ENCODE results near the gene GADD45GIP1. TPM values are rescaled to one million over a fixed set of nuclear protein-coding genes. Genes with fewer than 3 reads are reported as not detected.

GADD45GIP1 gene
- total RNA-seq, 2 donors from 2014 or later, result 15.9 to 32.3 TPM

DNA sequence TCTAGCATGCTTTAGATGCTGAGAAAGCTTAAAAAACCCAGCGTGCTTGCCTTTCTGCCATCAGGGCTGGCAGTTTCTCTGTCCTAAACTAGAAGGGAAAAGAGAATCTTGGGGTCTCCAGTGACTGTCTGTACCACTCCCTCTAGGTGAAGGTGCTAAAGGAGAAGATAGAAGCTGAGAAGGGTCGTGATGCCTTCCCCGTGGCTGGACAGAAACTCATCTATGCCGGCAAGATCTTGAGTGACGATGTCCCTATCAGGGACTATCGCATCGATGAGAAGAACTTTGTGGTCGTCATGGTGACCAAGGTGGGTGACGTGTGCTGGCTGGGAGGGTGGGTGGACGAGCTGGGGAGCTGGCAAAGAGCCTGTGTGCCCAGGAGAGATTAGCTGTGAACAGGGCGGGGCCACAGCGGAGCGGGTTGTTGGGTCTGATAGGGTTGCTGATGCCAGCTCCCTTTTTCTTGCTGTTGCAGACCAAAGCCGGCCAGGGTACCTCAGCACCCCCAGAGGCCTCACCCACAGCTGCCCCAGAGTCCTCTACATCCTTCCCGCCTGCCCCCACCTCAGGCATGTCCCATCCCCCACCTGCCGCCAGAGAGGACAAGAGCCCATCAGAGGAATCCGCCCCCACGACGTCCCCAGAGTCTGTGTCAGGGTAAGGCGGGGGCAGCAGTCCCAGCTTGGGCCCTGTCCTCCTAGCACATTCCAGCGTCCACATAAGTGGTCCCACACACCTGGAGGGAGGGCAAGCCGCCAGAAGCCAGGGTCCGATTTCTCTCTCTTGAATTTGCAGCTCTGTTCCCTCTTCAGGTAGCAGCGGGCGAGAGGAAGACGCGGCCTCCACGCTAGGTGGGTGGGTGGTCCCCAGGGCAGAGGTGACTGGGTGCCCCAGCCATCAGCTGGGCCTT, 9.1 kb downstream of the GADD45GIP1 start:
- H3K4me1 Mint-ChIP-seq (ENCODE audit: low read depth in 2 of 2), result peaks cover 38 to 41% of the 10 kb centered on the region in 2 donors
- H3K4me3 Mint-ChIP-seq, result no peak overlapping the region
- H3K36me3 Mint-ChIP-seq, result peaks cover 29% of the 10 kb centered on the region
- peak overlapping the region in 1 of 2 donors; percentile 61 for H3K27ac Mint-ChIP-seq
- no peaks in the 10 kb centered on the region for H3K9me3 Mint-ChIP-seq
- H3K27me3 Mint-ChIP-seq, result no peaks in the 10 kb centered on the region
- ATAC-seq (no peak), DNase-seq (ENCODE audit: low spot score) (no peak)

DNA sequence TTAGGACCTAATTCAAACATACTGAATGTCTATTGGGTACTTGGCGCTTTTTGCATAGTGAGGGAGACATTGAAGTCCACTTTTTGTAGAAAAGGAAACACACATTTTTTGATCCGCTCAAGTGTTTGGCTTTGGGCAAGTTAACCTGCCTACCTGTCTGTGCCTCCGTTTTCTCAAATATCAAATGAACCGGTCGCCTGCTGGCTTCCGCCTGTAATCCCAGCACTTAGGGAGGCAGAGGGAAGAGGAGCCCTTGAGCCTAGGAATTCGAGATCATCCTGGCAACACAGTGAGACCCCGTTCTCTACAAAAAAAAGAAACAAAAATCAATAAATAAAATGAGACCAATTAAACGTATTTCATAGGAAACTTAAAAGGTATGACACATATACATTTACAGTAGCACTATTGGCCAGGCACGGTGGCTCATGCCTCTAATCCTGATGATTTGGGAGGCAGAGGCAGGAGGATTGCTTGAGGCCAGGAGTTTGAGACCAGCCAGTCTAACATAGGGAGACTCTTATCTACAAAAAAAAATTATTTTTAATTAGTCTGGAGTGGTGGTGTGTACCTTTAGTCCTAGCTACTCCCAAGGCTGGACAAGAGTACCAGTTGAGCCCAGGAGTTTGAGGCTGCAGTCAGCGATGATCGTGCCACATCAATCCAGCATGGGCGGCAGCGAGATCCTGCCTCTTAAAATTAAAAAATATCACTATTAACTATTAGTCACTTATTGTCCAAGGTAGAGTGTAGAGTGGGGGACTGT, 10.1 kb downstream of the GADD45GIP1 start:
- ATAC-seq (no peak), DNase-seq (ENCODE audit: low spot score) (no peak)
- Mint-ChIP-seq H3K9me3 (no peaks in the 10 kb centered on the region), H3K27ac (peak overlapping the region; percentile 91 to 95), H3K4me3 (peak overlapping the region; percentile 93), H3K36me3 (peaks cover 36% of the 10 kb centered on the region), H3K27me3 (no peaks in the 10 kb centered on the region), H3K4me1 (ENCODE audit: low read depth in 2 of 2) (peaks cover 43 to 44% of the 10 kb centered on the region in 2 donors)

DNA sequence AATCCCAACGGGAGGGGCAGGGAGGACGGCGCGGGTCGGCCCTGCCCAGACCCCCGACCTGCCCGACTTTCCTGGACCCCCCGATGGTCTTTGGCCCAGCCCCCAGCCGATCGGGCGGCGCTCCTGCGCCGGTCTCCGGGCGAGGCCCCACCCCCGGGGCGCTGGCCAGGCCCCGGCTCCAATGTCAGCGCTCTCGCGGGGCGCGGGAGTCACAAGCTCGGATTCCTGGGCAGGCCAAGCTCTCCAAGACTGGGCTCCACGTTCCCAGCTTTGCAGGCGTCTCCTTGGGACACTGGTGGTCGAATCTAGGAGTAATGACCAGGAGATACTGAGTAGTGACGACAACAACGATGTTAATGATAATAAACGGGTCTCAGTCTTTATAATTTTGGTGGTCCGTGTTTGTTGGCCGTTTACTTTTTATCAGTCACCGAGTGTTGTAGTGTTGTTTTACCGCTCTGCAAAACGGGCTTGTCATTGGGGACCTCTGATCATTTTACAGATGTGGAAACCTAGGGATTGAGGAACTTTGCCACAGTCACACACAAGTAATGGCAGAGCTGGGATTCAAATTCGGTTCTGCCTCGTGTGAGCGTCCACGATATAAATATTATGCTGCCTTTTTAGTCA, 10.8 kb downstream of the GADD45GIP1 start:
- DNase-seq (ENCODE audit: low spot score) (peak; percentile 74), ATAC-seq (peak; percentile 76 to 81)
- Mint-ChIP-seq H3K4me1 (ENCODE audit: low read depth in 2 of 2) (peaks cover 41 to 44% of the 10 kb centered on the region in 2 donors), H3K36me3 (peaks cover 36% of the 10 kb centered on the region), H3K4me3 (peak overlapping the region; percentile 93), H3K27ac (peak overlapping the region; percentile 91 to 95), H3K27me3 (no peaks in the 10 kb centered on the region), H3K9me3 (no peaks in the 10 kb centered on the region)

DNA sequence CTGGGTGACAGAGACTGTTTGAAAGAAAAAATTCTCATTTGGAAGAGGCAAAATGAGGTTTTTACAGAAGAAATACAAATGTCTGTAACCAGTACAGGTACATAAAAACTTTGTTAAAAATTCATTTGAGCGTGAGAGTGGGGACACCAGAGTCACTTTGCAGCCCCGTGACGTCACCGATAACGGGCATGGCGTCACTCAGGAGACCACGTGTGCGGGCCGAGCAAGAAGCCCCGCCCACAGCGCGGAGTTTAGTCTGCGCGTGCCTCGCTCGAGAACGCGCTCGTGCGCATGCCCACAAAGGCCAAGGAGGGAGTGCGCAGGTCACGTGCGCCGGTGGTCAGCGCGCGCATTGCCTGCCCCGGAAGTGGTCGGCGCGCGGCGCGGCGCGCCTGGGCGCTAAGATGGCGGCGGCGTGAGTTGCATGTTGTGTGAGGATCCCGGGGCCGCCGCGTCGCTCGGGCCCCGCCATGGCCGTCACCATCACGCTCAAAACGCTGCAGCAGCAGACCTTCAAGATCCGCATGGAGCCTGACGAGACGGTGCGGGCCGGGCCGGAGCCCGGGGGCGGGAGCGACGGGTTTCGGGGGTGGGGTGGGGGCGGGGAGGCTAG, 11.4 kb downstream of the GADD45GIP1 start, which contains the start of gene RAD23A:
TSS of gene RAD23A (plus strand) at position 384 of the 613 bp plus-strand sequence. CDS start at position 471, 87 bp downstream.
- peak within 1 kb of the TSS; percentile 93 for H3K4me3 Mint-ChIP-seq
- H3K4me1 Mint-ChIP-seq (ENCODE audit: low read depth in 2 of 2), result peaks cover 44 to 47% of the 10 kb centered on the region in 2 donors
- ATAC-seq (peak; percentile 89 to 92), DNase-seq (ENCODE audit: low spot score) (peak; percentile 98)
- H3K27me3 Mint-ChIP-seq, result no peaks in the 10 kb centered on the region
- H3K9me3 Mint-ChIP-seq, result no peaks in the 10 kb centered on the region
- peak within 1 kb of the TSS; percentile 91 to 95 for H3K27ac Mint-ChIP-seq
- peaks cover 36% of the 10 kb centered on the region for H3K36me3 Mint-ChIP-seq

DNA sequence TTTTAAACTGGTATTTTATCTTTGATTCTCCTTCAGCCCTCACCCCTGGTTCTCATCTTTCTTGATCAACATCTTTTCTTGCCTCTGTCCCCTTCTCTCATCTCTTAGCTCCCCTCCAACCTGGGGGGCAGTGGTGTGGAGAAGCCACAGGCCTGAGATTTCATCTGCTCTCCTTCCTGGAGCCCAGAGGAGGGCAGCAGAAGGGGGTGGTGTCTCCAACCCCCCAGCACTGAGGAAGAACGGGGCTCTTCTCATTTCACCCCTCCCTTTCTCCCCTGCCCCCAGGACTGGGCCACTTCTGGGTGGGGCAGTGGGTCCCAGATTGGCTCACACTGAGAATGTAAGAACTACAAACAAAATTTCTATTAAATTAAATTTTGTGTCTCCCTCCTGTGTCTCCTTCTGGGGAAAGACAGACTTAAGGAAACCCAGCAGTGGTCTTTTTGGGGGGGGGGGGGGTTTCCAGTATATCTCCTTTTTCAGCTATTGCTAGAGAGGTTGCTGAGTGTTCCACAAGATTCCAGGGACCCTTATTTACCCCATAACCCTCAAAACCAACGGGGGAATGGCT, 12.8 kb downstream of the GADD45GIP1 start:
- Mint-ChIP-seq H3K4me1 (ENCODE audit: low read depth in 2 of 2) (peaks cover 52 to 56% of the 10 kb centered on the region in 2 donors), H3K9me3 (no peaks in the 10 kb centered on the region), H3K4me3 (peak overlapping the region; percentile 93), H3K27me3 (no peaks in the 10 kb centered on the region), H3K27ac (peak overlapping the region; percentile 91 to 95), H3K36me3 (peaks cover 41% of the 10 kb centered on the region)
- DNase-seq (ENCODE audit: low spot score) (no peak), ATAC-seq (no peak)

DNA sequence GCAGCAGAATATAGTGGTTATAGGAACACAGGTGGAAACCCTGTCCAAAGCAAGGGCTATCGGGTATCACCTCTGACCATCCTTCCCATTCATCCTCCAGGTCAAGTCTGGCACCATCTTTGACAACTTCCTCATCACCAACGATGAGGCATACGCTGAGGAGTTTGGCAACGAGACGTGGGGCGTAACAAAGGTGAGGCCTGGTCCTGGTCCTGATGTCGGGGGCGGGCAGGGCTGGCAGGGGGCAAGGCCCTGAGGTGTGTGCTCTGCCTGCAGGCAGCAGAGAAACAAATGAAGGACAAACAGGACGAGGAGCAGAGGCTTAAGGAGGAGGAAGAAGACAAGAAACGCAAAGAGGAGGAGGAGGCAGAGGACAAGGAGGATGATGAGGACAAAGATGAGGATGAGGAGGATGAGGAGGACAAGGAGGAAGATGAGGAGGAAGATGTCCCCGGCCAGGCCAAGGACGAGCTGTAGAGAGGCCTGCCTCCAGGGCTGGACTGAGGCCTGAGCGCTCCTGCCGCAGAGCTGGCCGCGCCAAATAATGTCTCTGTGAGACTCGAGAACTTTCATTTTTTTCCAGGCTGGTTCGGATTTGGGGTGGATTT, 13.5 kb downstream of the GADD45GIP1 start:
- Mint-ChIP-seq H3K27me3 (no peaks in the 10 kb centered on the region), H3K4me1 (ENCODE audit: low read depth in 2 of 2) (peaks cover 55 to 63% of the 10 kb centered on the region in 2 donors), H3K36me3 (peaks cover 45% of the 10 kb centered on the region), H3K4me3 (peak overlapping the region; percentile 71), H3K27ac (peak overlapping the region; percentile 91 to 95), H3K9me3 (no peaks in the 10 kb centered on the region)
- no peak for DNase-seq (ENCODE audit: low spot score)
- ATAC-seq, result no peak

DNA sequence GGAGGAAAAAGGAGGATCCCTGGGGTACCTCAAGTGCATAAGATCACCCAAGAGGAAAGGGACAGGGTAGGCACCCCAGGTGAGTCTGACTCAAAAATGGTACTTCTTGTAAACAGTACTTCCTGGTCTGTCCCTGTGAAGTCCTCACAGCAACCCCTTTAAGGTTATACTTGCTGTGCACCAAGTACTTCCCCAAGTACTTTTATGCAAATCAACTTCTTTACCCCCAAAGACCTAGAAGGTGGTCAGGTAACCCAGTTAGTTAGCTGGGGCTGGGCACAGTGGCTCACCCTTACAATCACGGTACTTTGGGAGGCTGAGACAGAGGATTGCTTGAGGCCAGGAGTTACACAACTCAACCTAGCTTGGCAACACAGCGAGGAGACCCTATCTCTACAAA, 16.1 kb downstream of the GADD45GIP1 start:
- ATAC-seq (no peak), DNase-seq (ENCODE audit: low spot score) (no peak)
- peaks cover 41% of the 10 kb centered on the region for H3K36me3 Mint-ChIP-seq
- peaks cover 51 to 68% of the 10 kb centered on the region in 2 donors for H3K4me1 Mint-ChIP-seq (ENCODE audit: low read depth in 2 of 2)
- H3K4me3 Mint-ChIP-seq, result peak overlapping the region; percentile 97
- peak overlapping the region; percentile 96 to 98 for H3K27ac Mint-ChIP-seq
- H3K27me3 Mint-ChIP-seq, result no peaks in the 10 kb centered on the region
- H3K9me3 Mint-ChIP-seq, result no peaks in the 10 kb centered on the region

DNA sequence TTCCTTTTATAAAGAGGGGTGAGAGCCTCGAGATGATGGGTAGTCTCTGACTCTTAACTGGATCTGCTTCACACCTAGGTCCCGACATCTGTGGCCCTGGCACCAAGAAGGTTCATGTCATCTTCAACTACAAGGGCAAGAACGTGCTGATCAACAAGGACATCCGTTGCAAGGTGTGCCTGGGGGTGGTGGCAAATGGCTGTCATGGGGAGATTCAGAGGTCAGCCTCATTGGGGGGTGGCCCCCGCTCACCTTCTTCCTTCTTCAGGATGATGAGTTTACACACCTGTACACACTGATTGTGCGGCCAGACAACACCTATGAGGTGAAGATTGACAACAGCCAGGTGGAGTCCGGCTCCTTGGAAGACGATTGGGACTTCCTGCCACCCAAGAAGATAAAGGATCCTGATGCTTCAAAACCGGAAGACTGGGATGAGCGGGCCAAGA, 17.0 kb downstream of the GADD45GIP1 start:
- no peaks in the 10 kb centered on the region for H3K27me3 Mint-ChIP-seq
- peaks cover 46 to 60% of the 10 kb centered on the region in 2 donors for H3K4me1 Mint-ChIP-seq (ENCODE audit: low read depth in 2 of 2)
- DNase-seq (ENCODE audit: low spot score), result no peak
- ATAC-seq, result no peak
- H3K9me3 Mint-ChIP-seq, result no peaks in the 10 kb centered on the region
- H3K4me3 Mint-ChIP-seq, result peak overlapping the region; percentile 97
- peak overlapping the region; percentile 96 to 98 for H3K27ac Mint-ChIP-seq
- H3K36me3 Mint-ChIP-seq, result peaks cover 35% of the 10 kb centered on the region

DNA sequence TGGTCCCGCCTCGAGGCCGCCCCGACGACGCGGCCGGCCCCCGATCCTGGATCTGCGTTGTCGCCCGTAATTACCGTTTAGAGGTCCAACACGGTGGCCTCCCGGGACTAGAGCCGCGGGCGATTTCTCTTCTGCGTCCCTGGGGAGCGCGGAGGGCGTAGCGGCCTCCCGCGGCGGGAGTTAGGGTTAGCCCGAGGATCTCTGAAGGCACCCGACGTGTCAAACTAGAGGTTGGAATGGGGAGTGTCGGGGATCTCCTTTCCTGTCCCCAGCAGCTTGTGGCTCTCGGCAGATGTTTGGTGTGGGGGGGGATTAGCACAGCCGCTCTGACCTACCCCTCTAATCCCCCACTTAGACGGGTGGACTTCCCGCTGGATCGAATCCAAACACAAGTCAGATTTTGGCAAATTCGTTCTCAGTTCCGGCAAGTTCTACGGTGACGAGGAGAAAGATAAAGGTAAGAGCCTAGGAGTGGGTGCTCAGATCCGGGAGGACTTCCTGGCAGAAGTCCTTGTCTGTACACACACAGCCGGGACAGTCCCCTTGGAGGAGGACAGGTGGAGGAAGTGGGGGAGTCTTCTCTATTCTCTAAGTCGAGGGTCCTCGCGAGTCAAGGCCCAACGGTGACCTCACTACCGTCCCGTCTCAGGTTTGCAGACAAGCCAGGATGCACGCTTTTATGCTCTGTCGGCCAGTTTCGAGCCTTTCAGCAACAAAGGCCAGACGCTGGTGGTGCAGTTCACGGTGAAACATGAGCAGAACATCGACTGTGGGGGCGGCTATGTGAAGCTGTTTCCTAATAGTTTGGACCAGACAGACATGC, 18.0 kb downstream of the GADD45GIP1 start:
- no peaks in the 10 kb centered on the region for H3K9me3 Mint-ChIP-seq
- peak; percentile 2 to 11 for ATAC-seq
- peaks cover 30% of the 10 kb centered on the region for H3K36me3 Mint-ChIP-seq

DNA sequence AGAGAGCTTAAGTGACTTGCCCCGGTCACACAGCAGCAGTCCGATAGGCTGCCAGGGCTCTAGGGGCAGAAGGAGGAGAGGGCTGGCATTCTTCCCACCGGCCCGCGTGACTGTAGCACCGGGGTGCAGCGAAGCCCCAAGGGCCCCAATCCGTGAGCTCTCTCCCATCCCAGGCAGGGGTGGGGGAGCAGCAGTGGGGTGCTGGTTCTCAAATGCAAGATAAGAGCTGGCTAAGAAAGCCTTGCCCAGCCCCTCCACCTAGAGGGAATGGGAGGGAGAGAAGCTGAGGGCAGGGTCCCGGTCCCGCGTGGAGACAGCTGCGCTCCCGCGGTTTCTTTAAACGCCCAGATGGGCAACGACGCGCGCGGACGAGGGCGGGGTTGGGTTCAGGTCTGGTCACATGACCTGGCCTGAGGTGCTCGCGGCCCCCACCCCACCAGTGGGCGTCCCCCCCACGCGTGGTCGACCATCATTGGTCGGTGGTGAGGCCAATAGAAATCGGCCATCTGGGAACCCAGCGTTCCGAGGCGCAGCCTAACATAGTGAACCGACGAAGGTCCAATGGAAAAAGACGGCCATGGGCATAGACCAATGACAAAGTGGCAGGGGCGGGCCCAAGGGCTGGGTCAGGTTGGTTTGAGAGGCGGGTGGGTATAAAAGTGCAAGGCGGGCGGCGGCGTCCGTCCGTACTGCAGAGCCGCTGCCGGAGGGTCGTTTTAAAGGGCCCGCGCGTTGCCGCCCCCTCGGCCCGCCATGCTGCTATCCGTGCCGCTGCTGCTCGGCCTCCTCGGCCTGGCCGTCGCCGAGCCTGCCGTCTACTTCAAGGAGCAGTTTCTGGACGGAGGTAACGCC, 18.9 kb downstream of the GADD45GIP1 start, which contains the start of gene CALR:
TSS of gene CALR (plus strand) at position 683 of the 852 bp plus-strand sequence. CDS start at position 754, 71 bp downstream.
- Mint-ChIP-seq H3K36me3 (peaks cover 25% of the 10 kb centered on the region), H3K4me1 (ENCODE audit: low read depth in 2 of 2) (peaks cover 42 to 54% of the 10 kb centered on the region in 2 donors)

More for the DNA sequence above, 18.0 kb downstream of the GADD45GIP1 start:
- peak overlapping the region; percentile 96 to 98 for H3K27ac Mint-ChIP-seq
- H3K4me3 Mint-ChIP-seq, result peak overlapping the region; percentile 97
- peak; percentile 63 for DNase-seq (ENCODE audit: low spot score)
- H3K27me3 Mint-ChIP-seq, result no peaks in the 10 kb centered on the region
- H3K4me1 Mint-ChIP-seq (ENCODE audit: low read depth in 2 of 2), result peaks cover 43 to 54% of the 10 kb centered on the region in 2 donors

More for the DNA sequence above, 18.9 kb downstream of the GADD45GIP1 start, which contains the start of gene CALR:
- DNase-seq (ENCODE audit: low spot score) (peak; percentile 99), ATAC-seq (peak; percentile 94 to 95)
- no peaks in the 10 kb centered on the region for H3K9me3 Mint-ChIP-seq
- peak within 1 kb of the TSS; percentile 96 to 98 for H3K27ac Mint-ChIP-seq
- H3K4me3 Mint-ChIP-seq, result peak within 1 kb of the TSS; percentile 97
- no peaks in the 10 kb centered on the region for H3K27me3 Mint-ChIP-seq

All from natural killer cell treated with Interleukin-12 subunit alpha and Interleukin-12 subunit beta and Interleukin-15 and Interleukin-18, amount 100 ng/mL, for 72 hours (primary cell).